Stimulated activated memory B cell treated with anti-CD40 and anti-IgM and Interleukin-4, amounts not matched to agents 10 μg/mL and 1 μg/mL and 100 μg/mL, for 72 hours (primary cell): ENCODE data around the gene ASB8.
A peak's percentile ranks its signal among the peaks of the same experiment; 100 is the strongest.

Experiments used
- ATAC-seq: fragments of 150-1000 bp; cut with Tn5 transposase; 2 replicates; pipeline ENCODE4 v1.10.0; 2021
- H3K27ac Mint-ChIP-seq: one replicate; pipeline ENCODE4 v1.8.0; 2022; ENCODE audit warnings: mild to moderate bottlenecking, mixed read lengths
- H3K27me3 Mint-ChIP-seq: one replicate; pipeline ENCODE4 v1.8.0; 2022; ENCODE audit warnings: mixed read lengths
- H3K36me3 Mint-ChIP-seq: one replicate; pipeline ENCODE4 v1.8.0; 2022; ENCODE audit warnings: mixed read lengths
- H3K4me1 Mint-ChIP-seq: one replicate; pipeline ENCODE4 v1.8.0; 2022; ENCODE audit warnings: mixed read lengths
- H3K4me3 Mint-ChIP-seq: one replicate; pipeline ENCODE4 v1.8.0; 2022; ENCODE audit warnings: mild to moderate bottlenecking, moderate library complexity, mixed read lengths
- H3K9me3 Mint-ChIP-seq: one replicate; pipeline ENCODE4 v1.8.0; 2022; ENCODE audit warnings: mixed read lengths

Gene ASB8

DNA sequence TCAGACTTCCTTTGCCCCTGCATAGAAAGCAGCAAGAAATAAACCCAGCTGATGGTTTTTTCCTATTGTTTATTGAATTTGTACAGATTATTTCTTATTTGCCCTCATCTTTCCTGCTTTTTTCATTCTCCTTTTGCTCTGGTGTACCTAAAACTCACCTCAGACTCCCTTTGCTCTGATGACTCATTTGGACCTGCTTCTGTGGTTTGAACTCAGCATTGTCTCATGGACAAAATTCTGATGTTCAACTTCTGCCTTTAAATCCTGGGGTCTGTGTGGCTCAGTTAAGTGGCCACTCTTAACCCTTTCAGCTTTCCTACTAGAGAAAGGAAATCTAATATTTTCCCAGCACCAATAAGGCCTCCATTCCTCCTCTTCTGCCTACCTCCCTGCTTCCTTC, 47.9 kb downstream of the ASB8 start:
- Mint-ChIP-seq H3K36me3 (peaks cover 10% of the 10 kb centered on the region), H3K27ac (no peak overlapping the region), H3K27me3 (no peaks in the 10 kb centered on the region), H3K4me3 (no peak overlapping the region), H3K9me3 (peaks cover 2% of the 10 kb centered on the region), H3K4me1 (peaks cover 25% of the 10 kb centered on the region)
- no peak for ATAC-seq

GRCh38 chr12:48106681-48107613, 50.4 kb downstream of the ASB8 start:
- peaks cover 6% of the 10 kb centered on the region for H3K36me3 Mint-ChIP-seq
- no peaks in the 10 kb centered on the region for H3K27me3 Mint-ChIP-seq
- H3K27ac Mint-ChIP-seq = peak overlapping the region; percentile 96
- peaks cover 44% of the 10 kb centered on the region for H3K4me1 Mint-ChIP-seq
- no peak for ATAC-seq
- H3K4me3 Mint-ChIP-seq = peak overlapping the region; percentile 81
- H3K9me3 Mint-ChIP-seq = no peaks in the 10 kb centered on the region

- H3K4me1 Mint-ChIP-seq = peaks cover 50% of the 10 kb centered on the region
- ATAC-seq = peak; percentile 92
- H3K27ac Mint-ChIP-seq = peak within 1 kb of the TSS; percentile 96
- no peaks in the 10 kb centered on the region for H3K27me3 Mint-ChIP-seq
- H3K4me3 Mint-ChIP-seq = peak within 1 kb of the TSS; percentile 81
- H3K36me3 Mint-ChIP-seq = peaks cover 6% of the 10 kb centered on the region
- no peaks in the 10 kb centered on the region for H3K9me3 Mint-ChIP-seq
These were observed 51.2 kb downstream of the ASB8 start, which contains the start of gene SENP1 for GRCh38 chr12:48105867-48106680. SENP1 (minus strand) TSS chr12:48106079; CDS start chr12:48101472, 4,607 bp downstream.

DNA sequence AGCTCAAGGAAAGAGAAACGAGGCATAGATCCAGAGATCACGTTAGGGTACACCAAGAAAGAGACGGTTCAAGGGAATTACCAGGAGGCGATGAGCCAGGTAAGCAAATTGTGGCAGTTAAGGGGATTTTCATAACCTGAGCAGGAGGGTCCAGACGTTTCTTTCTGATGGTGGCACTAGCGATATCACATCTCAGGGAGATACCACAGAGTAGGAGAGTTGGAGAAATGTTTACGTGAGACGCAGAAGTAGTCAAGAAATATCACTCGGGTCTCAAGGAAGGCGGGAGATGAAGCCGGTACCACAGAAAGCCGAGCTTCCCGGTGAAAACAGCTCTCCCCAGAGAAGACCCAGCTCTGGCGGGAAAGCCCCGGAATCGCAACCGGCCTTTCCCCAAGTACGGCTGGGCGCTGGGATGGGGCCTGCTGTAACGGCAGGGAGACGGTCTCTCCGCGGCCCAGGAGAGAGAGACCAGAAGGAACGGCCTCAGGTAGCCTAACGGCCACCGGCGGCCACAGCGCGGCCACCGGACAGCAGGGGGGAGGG, 51.9 kb downstream of the ASB8 start:
- Mint-ChIP-seq H3K27me3 (no peaks in the 10 kb centered on the region), H3K27ac (peak overlapping the region; percentile 96), H3K4me3 (peak overlapping the region; percentile 81), H3K9me3 (no peaks in the 10 kb centered on the region), H3K4me1 (peaks cover 50% of the 10 kb centered on the region), H3K36me3 (peaks cover 6% of the 10 kb centered on the region)
- peak; percentile 58 for ATAC-seq

- Mint-ChIP-seq H3K4me1 (peaks cover 45% of the 10 kb centered on the region), H3K36me3 (peaks cover 2% of the 10 kb centered on the region), H3K27ac (peak overlapping the region; percentile 96), H3K4me3 (peak overlapping the region; percentile 81), H3K9me3 (no peaks in the 10 kb centered on the region), H3K27me3 (no peaks in the 10 kb centered on the region)
- ATAC-seq = no peak
These were observed 52.8 kb downstream of the ASB8 start for GRCh38 chr12:48104531-48104930.
